NK-92 treated with Interleukin-12 subunit alpha and Interleukin-12 subunit beta, amount 100 ng/mL, for 24 hours (cell line): ENCODE data around the gene STRA6.

Experiments used
- DNase-seq: peaks from one replicate; lab custom pipeline; 2025; lab: John Stamatoyannopoulos, UW

Gene STRA6

GRCh38 chr15:74131628-74132413 lies 70.8 kb downstream of the STRA6 start:
- no peak for DNase-seq

GRCh38 chr15:74130849-74131627 lies 71.5 kb downstream of the STRA6 start:
- no peak for DNase-seq

- no peak for DNase-seq
These were observed 72.3 kb downstream of the STRA6 start, which contains the start of gene ISLR2 for GRCh38 chr15:74130155-74130848. ISLR2 (plus strand) TSS chr15:74130586; CDS start chr15:74132755, 2,169 bp downstream.

GRCh38 chr15:74129586-74130154 lies 72.9 kb downstream of the STRA6 start:
- DNase-seq = no peak
